Colonic mucosa (tissue), 4 donors: ENCODE data around the gene MSI2. TPM values are rescaled to one million over a fixed set of nuclear protein-coding genes. Genes with fewer than 3 reads are reported as not detected.

ENCODE experiments used
- DNase-seq: peaks from one replicate; pipeline ENCODE4 v3.0.0-alpha.2; 2020
- H3K27ac ChIP-seq: fragments of 200-600 bp; one replicate; pipeline ENCODE4 v1.8.0; 2021
- H3K27me3 ChIP-seq: fragments of 200-600 bp; one replicate; pipeline ENCODE4 v1.8.0; 2021
- H3K36me3 ChIP-seq: fragments of 200-600 bp; one replicate; pipeline ENCODE4 v1.8.0; 2021
- H3K4me1 ChIP-seq: fragments of 200-600 bp; one replicate; pipeline ENCODE4 v1.8.0; 2021; ENCODE audit warnings: mild to moderate bottlenecking
- H3K4me3 ChIP-seq: fragments of 200-600 bp; one replicate; pipeline ENCODE4 v1.8.0; 2021
- H3K9ac ChIP-seq, 2 donors: one replicate each; pipeline ENCODE4 v1.7.0; 2013; ENCODE audit warnings: control low read depth in 2 of 2, low read depth in 2 of 2, low read length in 2 of 2
- H3K9me3 ChIP-seq: fragments of 200-600 bp; one replicate; pipeline ENCODE4 v1.8.0; 2021
- CTCF ChIP-seq: fragments of 200-600 bp; IDR thresholded peaks from one replicate; pipeline ENCODE4 v1.8.0; 2022; ENCODE audit warnings: antibody characterized with exemption, mild to moderate bottlenecking
- intact Hi-C: fragments of 100-400 bp; cut with DNase I; formaldehyde crosslinking; loops from one replicate; pipeline ENCODE4 v1.14.1; 2022
- total RNA-seq, 2 donors: library from RNA; stranded (reverse); fragmentation: NEBNext Ultra II Directional in 1 of 2; extraction: Animal tissue kit (Norgen Biotek cat#: 25700) in 1 of 2; gene quantifications; one replicate each; pipeline ENCODE4 v1.2.1, GENCODE V29; 2021
- donor health status: healthy.
- donor health status: DM: no; HTN: no; CAD: no.
- donor health status: DM: no; HTN: no; CAD: no.

The MSI2 gene
- total RNA-seq, 2 donors from 2014 or later: 61.6 to 75.4 TPM

DNA sequence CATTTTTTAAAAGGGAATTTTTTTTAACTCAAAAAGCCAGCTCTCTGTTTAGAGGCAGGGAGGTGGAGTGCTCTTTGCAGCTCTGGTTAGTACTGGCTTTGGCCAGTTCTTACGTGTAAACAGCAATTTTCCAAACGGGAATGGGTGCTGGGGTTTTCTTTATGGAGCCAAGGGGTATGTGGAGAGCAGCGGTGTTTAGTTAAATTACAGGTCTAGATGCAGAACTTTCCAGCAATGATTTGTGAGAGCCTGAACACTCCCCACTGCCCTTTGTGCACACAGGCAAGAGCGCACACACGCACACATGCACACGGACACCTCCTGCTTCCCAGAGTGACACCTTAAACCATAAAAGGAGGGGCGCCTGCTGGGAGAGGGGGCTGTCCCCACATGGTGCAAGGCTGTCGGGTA lies 140.2 kb downstream of the MSI2 start:
- Histone ChIP-seq H3K4me3 (no peak overlapping the region), H3K4me1 (no peaks in the 10 kb centered on the region), H3K27ac (no peak overlapping the region), H3K9me3 (no peaks in the 10 kb centered on the region), H3K36me3 (no peaks in the 10 kb centered on the region), H3K27me3 (no peaks in the 10 kb centered on the region), H3K9ac (no peak overlapping the region)
- peak; percentile 29 for DNase-seq
- intact Hi-C loops: no loop called here
- TF ChIP-seq CTCF: no peak

DNA sequence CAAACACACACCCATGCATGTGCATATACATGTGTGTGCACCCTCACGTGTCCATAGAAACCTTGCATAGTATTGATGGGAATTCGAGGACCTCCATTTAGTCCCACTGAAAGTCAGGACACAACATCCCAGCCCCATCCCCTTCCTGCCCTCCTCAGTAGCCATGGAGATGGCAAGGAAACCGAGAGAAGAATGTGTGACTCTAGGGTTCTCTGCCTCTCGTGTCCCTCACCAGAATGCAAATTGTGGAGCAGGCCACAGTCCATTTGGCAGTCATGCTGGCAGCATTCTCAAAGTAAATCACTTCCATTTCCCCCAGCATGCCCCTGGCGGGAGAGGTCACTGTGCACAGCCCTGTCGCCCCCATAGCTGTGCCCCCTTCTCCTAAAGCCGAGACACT lies 141.1 kb downstream of the MSI2 start:
- no peak for DNase-seq
- no peaks in the 10 kb centered on the region for H3K9me3 ChIP-seq
- H3K36me3 ChIP-seq: no peaks in the 10 kb centered on the region
- intact Hi-C loops: no loop called here
- no peak for TF ChIP-seq CTCF
- H3K9ac ChIP-seq: no peak overlapping the region
- no peak overlapping the region for H3K27ac ChIP-seq
- no peak overlapping the region for H3K4me3 ChIP-seq
- H3K4me1 ChIP-seq: no peaks in the 10 kb centered on the region
- no peaks in the 10 kb centered on the region for H3K27me3 ChIP-seq

DNA sequence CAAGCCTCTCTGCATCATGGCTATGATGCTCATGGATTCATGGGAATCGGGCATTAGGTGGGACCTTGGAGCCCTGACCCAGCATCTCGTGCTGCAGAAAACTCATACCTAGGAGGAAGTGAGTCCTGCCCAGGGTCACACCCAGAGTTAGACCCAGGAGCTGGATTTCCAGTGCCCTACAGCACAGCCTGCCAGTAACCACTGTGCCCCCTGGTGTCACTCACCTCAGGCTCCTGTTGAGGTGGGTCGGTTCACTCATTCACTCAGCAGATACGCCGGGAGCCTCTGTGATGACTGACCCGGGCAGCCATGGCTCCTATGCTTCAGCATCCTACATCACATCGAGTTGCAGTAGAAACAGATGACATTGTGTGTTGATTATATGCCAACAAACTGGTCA lies 143.4 kb downstream of the MSI2 start:
- no peak overlapping the region for H3K27ac ChIP-seq
- no peaks in the 10 kb centered on the region for H3K27me3 ChIP-seq
- no peaks in the 10 kb centered on the region for H3K9me3 ChIP-seq
- DNase-seq: no peak
- no peaks in the 10 kb centered on the region for H3K36me3 ChIP-seq
- peaks cover 4% of the 10 kb centered on the region for H3K4me1 ChIP-seq
- no peak for TF ChIP-seq CTCF
- no peak overlapping the region for H3K4me3 ChIP-seq
- intact Hi-C loops: no loop called here
- no peak overlapping the region for H3K9ac ChIP-seq

DNA sequence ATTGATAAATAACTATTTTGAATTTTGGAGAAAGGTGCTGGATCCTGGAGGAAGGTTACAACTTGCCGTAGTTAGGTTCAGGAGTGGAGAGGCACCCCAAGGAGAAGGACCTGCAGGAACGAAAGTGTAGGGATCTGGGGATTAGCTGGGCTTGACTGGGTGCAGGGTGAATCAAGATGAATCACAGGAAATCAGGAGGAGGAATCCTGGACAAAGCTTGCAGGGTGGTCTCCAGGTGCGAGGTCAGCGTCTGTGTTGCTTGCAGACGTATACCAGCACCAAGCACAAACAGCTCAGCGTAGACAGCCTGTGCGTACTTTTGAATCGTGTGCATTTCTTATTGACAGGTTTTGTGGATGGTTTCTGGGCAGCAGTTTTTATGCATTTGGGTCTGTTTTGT lies 144.3 kb downstream of the MSI2 start:
- TF ChIP-seq CTCF: no peak
- H3K4me1 ChIP-seq: peaks cover 4% of the 10 kb centered on the region
- no peak for DNase-seq
- H3K27ac ChIP-seq: no peak overlapping the region
- intact Hi-C loops: no loop called here
- H3K36me3 ChIP-seq: no peaks in the 10 kb centered on the region
- H3K4me3 ChIP-seq: no peak overlapping the region
- no peak overlapping the region for H3K9ac ChIP-seq
- H3K9me3 ChIP-seq: no peaks in the 10 kb centered on the region
- no peaks in the 10 kb centered on the region for H3K27me3 ChIP-seq

- Histone ChIP-seq H3K4me1 (peaks cover 13% of the 10 kb centered on the region), H3K27ac (no peak overlapping the region), H3K9me3 (no peaks in the 10 kb centered on the region), H3K27me3 (no peaks in the 10 kb centered on the region), H3K4me3 (no peak overlapping the region), H3K36me3 (no peaks in the 10 kb centered on the region), H3K9ac (no peak overlapping the region)
- DNase-seq: no peak
- intact Hi-C loops: no loop called here
- no peak for TF ChIP-seq CTCF
These were observed 145.5 kb downstream of the MSI2 start for GRCh38 chr17:57401556-57402488.
